ENCODE data around the gene ATP5ME.

DNA sequence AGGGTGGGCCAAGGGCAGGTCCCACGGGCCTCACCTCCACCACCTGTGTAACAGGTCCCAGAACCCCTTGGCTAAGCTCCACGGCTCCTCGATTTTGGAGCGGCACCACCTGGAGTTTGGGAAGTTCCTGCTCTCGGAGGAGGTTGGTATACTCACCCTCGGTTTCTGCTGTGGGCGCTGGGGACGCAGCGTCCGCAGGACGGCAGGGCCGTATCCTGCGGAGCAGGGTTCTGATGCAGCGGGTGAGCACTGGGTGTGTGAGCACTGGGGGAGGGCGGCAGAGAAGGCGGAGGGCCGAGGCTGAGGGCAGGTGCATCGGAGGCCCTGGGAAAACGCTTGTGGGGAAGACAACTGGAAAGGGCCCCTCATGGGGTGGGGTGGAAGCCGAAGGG lies 11.0 kb downstream of the ATP5ME start:
- TF ChIP-seq, protein P1, sequence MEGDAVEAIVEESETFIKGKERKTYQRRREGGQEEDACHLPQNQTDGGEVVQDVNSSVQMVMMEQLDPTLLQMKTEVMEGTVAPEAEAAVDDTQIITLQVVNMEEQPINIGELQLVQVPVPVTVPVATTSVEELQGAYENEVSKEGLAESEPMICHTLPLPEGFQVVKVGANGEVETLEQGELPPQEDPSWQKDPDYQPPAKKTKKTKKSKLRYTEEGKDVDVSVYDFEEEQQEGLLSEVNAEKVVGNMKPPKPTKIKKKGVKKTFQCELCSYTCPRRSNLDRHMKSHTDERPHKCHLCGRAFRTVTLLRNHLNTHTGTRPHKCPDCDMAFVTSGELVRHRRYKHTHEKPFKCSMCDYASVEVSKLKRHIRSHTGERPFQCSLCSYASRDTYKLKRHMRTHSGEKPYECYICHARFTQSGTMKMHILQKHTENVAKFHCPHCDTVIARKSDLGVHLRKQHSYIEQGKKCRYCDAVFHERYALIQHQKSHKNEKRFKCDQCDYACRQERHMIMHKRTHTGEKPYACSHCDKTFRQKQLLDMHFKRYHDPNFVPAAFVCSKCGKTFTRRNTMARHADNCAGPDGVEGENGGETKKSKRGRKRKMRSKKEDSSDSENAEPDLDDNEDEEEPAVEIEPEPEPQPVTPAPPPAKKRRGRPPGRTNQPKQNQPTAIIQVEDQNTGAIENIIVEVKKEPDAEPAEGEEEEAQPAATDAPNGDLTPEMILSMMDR (IDR thresholded peaks at IDR 0.05): no peak
- no peak for TF ChIP-seq POLR2A (IDR thresholded peaks at IDR 0.05)

All from heart left ventricle (tissue), 13 donors.